LNCAP (cell line): ENCODE measurements around the gene RNU1-2.

Experiments used
- TF ChIP-seq, protein P1 (sequence below): fragments of 450-650 bp; IDR thresholded peaks from 2 replicates; pipeline ENCODE4 v1.5.1; 2017; ENCODE audit warnings: mild to moderate bottlenecking

The RNU1-2 gene

GRCh38 chr1:16938351-16939321 lies 42.9 kb downstream of the RNU1-2 start:
- TF ChIP-seq, protein P1, sequence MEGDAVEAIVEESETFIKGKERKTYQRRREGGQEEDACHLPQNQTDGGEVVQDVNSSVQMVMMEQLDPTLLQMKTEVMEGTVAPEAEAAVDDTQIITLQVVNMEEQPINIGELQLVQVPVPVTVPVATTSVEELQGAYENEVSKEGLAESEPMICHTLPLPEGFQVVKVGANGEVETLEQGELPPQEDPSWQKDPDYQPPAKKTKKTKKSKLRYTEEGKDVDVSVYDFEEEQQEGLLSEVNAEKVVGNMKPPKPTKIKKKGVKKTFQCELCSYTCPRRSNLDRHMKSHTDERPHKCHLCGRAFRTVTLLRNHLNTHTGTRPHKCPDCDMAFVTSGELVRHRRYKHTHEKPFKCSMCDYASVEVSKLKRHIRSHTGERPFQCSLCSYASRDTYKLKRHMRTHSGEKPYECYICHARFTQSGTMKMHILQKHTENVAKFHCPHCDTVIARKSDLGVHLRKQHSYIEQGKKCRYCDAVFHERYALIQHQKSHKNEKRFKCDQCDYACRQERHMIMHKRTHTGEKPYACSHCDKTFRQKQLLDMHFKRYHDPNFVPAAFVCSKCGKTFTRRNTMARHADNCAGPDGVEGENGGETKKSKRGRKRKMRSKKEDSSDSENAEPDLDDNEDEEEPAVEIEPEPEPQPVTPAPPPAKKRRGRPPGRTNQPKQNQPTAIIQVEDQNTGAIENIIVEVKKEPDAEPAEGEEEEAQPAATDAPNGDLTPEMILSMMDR, result no peak

DNA sequence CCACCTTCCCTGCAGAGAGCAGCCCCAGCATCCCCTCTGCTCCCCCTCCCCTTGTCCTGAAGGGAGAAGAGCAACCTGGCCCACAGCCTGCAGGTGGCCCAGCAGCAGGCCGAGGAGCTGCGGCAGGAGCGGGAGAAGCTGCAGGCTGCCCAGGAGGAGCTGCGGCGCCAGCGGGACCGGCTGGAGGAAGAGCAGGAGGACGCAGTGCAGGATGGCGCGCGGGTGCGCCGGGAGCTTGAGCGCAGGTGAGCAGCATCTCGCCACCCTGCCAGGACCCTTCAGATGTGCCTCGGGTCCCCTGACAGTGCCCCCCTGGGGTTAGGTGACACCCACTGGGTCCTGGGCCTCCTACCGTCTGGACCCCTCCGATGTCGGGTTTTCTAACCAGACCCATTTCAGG lies 48.3 kb downstream of the RNU1-2 start:
- TF ChIP-seq, protein P1, result no peak
